A549 (cell line): ENCODE results near the gene TMSB4X.

ENCODE experiments used
- MAX ChIP-seq: IDR thresholded peaks from 2 replicates; pipeline ENCODE4 v1.6.1; 2012
- MAZ ChIP-seq: fragments of 150-350 bp; IDR thresholded peaks from 2 replicates; pipeline ENCODE4 v1.6.1; 2014; ENCODE audit warnings: antibody characterized with exemption, low read depth, low read length, borderline replicate concordance
- RCOR1 ChIP-seq: fragments of 150-350 bp; IDR thresholded peaks from 2 replicates; pipeline ENCODE4 v1.6.1; 2014; ENCODE audit warnings: antibody characterized with exemption, low read length, low read depth
- SMC3 ChIP-seq: fragments of >200 bp; sonication (Bioruptor Twin); formaldehyde crosslinking; IDR thresholded peaks from 3 replicates; pipeline ENCODE4 v1.6.1; 2018; ENCODE audit warnings: inconsistent platforms

- TF ChIP-seq MAX (no peak), SMC3 (no peak), RCOR1 (no peak), MAZ (no peak)
Measured at GRCh38 chrX:12975991-12976558, 1.2 kb downstream of the TMSB4X start.
